GM19438 (cell line): ENCODE results near the gene RTN4RL2.
A peak's percentile ranks its signal among the peaks of the same experiment; 100 is the strongest.

Source experiments
- ATAC-seq: cut with Tn5 transposase; IDR thresholded peaks from one replicate; pipeline ENCODE4 v1.9.1; 2021; ENCODE audit warnings: low read depth; ENCODE audit not compliant: unreplicated experiment

Gene RTN4RL2

GRCh38 chr11:57479911-57480310 lies 19.6 kb downstream of the RTN4RL2 start:
- ATAC-seq, result no peak

GRCh38 chr11:57480409-57481137 lies 20.2 kb downstream of the RTN4RL2 start:
- no peak for ATAC-seq

GRCh38 chr11:57481315-57481714 lies 21.0 kb downstream of the RTN4RL2 start:
- ATAC-seq, result no peak

- ATAC-seq, result no peak
These were observed 21.8 kb downstream of the RTN4RL2 start for GRCh38 chr11:57481915-57482781.

- ATAC-seq, result peak; percentile 45
These were observed 22.6 kb downstream of the RTN4RL2 start for GRCh38 chr11:57482782-57483561.

- ATAC-seq, result no peak
These were observed 23.2 kb downstream of the RTN4RL2 start for GRCh38 chr11:57483562-57483918.

- peak; percentile 55 for ATAC-seq
These were observed 23.9 kb downstream of the RTN4RL2 start for GRCh38 chr11:57484141-57484710.

GRCh38 chr11:57485217-57485990 lies 25.1 kb downstream of the RTN4RL2 start:
- no peak for ATAC-seq

- ATAC-seq, result no peak
These were observed 26.9 kb downstream of the RTN4RL2 start for GRCh38 chr11:57487021-57487778.

GRCh38 chr11:57487920-57488659 lies 27.8 kb downstream of the RTN4RL2 start:
- ATAC-seq, result no peak

- ATAC-seq, result no peak
These were observed 30.3 kb downstream of the RTN4RL2 start for GRCh38 chr11:57490456-57491248.

- no peak for ATAC-seq
These were observed 31.2 kb downstream of the RTN4RL2 start for GRCh38 chr11:57491371-57492061.

- ATAC-seq, result peak; percentile 57
These were observed 33.5 kb downstream of the RTN4RL2 start for GRCh38 chr11:57493507-57494503.

- ATAC-seq, result no peak
These were observed 35.9 kb downstream of the RTN4RL2 start for GRCh38 chr11:57496109-57496820.
